Stimulated activated naive CD8-positive, alpha-beta T cell treated with anti-CD3 and anti-CD28 coated beads, Interleukin-15, Interleukin-2, amounts not matched to agents 100 U/mL and 50 U/mL, for 24 hours (primary cell): ENCODE data around the gene DENR.

ENCODE experiments used
- ATAC-seq: fragments of 150-1000 bp; cut with Tn5 transposase; one replicate; pipeline ENCODE4 v1.10.0; 2021
- DNase-seq: peaks from one replicate; pipeline ENCODE4 v3.0.0; 2021

Gene DENR

GRCh38 chr12:122820138-122820537, 67.5 kb downstream of the DENR start:
- DNase-seq, result no peak
- no peak for ATAC-seq
